B cell (primary cell): ENCODE measurements around the gene TLE3. TPM values are rescaled to one million over a fixed set of nuclear protein-coding genes. Genes with fewer than 3 reads are reported as not detected.

Experiments used
- ATAC-seq: fragments of 200-7000 bp; cut with Tn5 transposase; one replicate; pipeline ENCODE4 v1.10.0; 2021; ENCODE audit warnings: low read depth, mild to moderate bottlenecking, moderate number of reproducible peaks, moderate library complexity
- CTCF ChIA-PET: fragments of 350-600 bp; sonication (Branson Sonifier 250); formaldehyde crosslinking; loops from one replicate; lab custom pipeline; 2021; ENCODE audit warnings: antibody characterized with exemption, inconsistent platforms; lab: Charles Lee
- POLR2A ChIA-PET: fragments of 350-600 bp; sonication (Branson Sonifier 250); formaldehyde crosslinking; loops from one replicate; lab custom pipeline; 2021; ENCODE audit warnings: antibody characterized with exemption; lab: Charles Lee
- DNase-seq: peaks from one replicate; pipeline ENCODE4 v3.0.0; 2013
- H2AFZ ChIP-seq: 2 replicates; pipeline ENCODE4 v1.6.1; 2012; ENCODE audit warnings: mild to moderate bottlenecking, low read depth, low read length; ENCODE audit not compliant: insufficient read depth, poor library complexity, severe bottlenecking
- H3K27ac ChIP-seq, 2 donors: 1 replicate in 1 of 2; 2 replicates in 1 of 2; pipeline ENCODE4 v1.5.1; 2012 to 2013; ENCODE audit warnings: low read length in 2 of 2, mild to moderate bottlenecking in 2 of 2, moderate library complexity in 1 of 2
- H3K27me3 ChIP-seq, 4 experiments: fragments of 200-600 bp in 1 of 4; sonication (generic) in 1 of 4; replicated peaks in 1 of 4; 1 replicate in 2 of 4; 2 replicates in 2 of 4; pipeline versions ENCODE4 v1.6.1 to v1.7.0; 2013 to 2016; ENCODE audit warnings: low read length in 3 of 4, mild to moderate bottlenecking in 2 of 4, mixed read lengths in 1 of 4, moderate library complexity in 1 of 4; ENCODE audit not compliant: insufficient read depth in 4 of 4, control insufficient read depth in 3 of 4; ENCODE audit errors: control extremely low read depth in 1 of 4
- H3K36me3 ChIP-seq, 2 experiments: replicated peaks in 1 of 2; 1 replicate in 1 of 2; 2 replicates in 1 of 2; pipeline versions ENCODE4 v1.6.1 to v1.7.1; 2013; ENCODE audit warnings: low read length in 1 of 2; ENCODE audit not compliant: insufficient read depth in 2 of 2, control insufficient read depth in 1 of 2; ENCODE audit errors: control extremely low read depth in 1 of 2, extremely low read depth in 1 of 2
- H3K4me1 ChIP-seq, 2 donors: fragments of 200-600 bp in 1 of 2; sonication (generic) in 1 of 2; 1 replicate in 1 of 2; 2 replicates in 1 of 2; pipeline versions ENCODE4 v1.5.1 to v1.6.1; 2013 to 2017; ENCODE audit warnings: low read length in 2 of 2; ENCODE audit not compliant: control insufficient read depth in 2 of 2, insufficient read depth in 2 of 2
- H3K4me2 ChIP-seq: replicated peaks from 2 replicates; pipeline ENCODE3; 2012; ENCODE audit warnings: mild to moderate bottlenecking, low read depth, low read length; ENCODE audit not compliant: poor library complexity, severe bottlenecking
- H3K4me3 ChIP-seq, 5 experiments: fragments of 200-600 bp in 1 of 5; sonication (generic) in 1 of 5; 1 replicate in 3 of 5; 2 replicates in 2 of 5; pipeline versions ENCODE4 v1.5.1 to v1.7.0; 2011 to 2016; ENCODE audit warnings: low read length in 4 of 5, mild to moderate bottlenecking in 4 of 5, low read depth in 2 of 5, control low read depth in 1 of 5, moderate library complexity in 1 of 5; ENCODE audit not compliant: insufficient read depth in 1 of 5; ENCODE audit errors: control extremely low read depth in 1 of 5, extremely low read depth in 1 of 5
- H3K79me2 ChIP-seq: fragments of 200-600 bp; sonication (generic); one replicate; pipeline ENCODE4 v1.6.0; 2016; ENCODE audit warnings: low read length; ENCODE audit not compliant: control insufficient read depth, insufficient read depth
- H3K9ac ChIP-seq: fragments of 200-600 bp; sonication (generic); 2 replicates; pipeline ENCODE4 v1.6.1; 2017; ENCODE audit warnings: mild to moderate bottlenecking, low read length, moderate library complexity
- H3K9me3 ChIP-seq, 3 donors: one replicate each; pipeline versions ENCODE4 v1.6.1 to v1.7.1; 2013; ENCODE audit warnings: low read length in 2 of 3; ENCODE audit not compliant: control insufficient read depth in 2 of 3, insufficient read depth in 1 of 3; ENCODE audit errors: control extremely low read depth in 1 of 3
- H4K20me1 ChIP-seq: 2 replicates; pipeline ENCODE4 v1.6.0; 2012; ENCODE audit warnings: mild to moderate bottlenecking, low read length; ENCODE audit not compliant: insufficient read depth, control insufficient read depth, poor library complexity, severe bottlenecking
- H3K27ac Mint-ChIP-seq: one replicate; pipeline ENCODE4 v1.8.0; 2021; ENCODE audit warnings: mixed read lengths
- H3K27me3 Mint-ChIP-seq: one replicate; pipeline ENCODE4 v1.8.0; 2021; ENCODE audit warnings: mixed read lengths
- H3K4me1 Mint-ChIP-seq: one replicate; pipeline ENCODE4 v1.8.0; 2021; ENCODE audit warnings: mixed read lengths
- H3K4me3 Mint-ChIP-seq: one replicate; pipeline ENCODE4 v1.8.0; 2021; ENCODE audit warnings: mixed read lengths
- H3K9me3 Mint-ChIP-seq: one replicate; pipeline ENCODE4 v1.8.0; 2022; ENCODE audit warnings: mixed read lengths; ENCODE audit not compliant: insufficient read depth
- CTCF ChIP-seq: fragments of 200-600 bp; IDR thresholded peaks from one replicate; pipeline ENCODE4 v1.8.0; 2022; ENCODE audit warnings: antibody characterized with exemption, mild to moderate bottlenecking
- EZH2 ChIP-seq: IDR thresholded peaks from 2 replicates; pipeline ENCODE4 v1.6.1; 2012; ENCODE audit warnings: borderline replicate concordance, low read depth, mild to moderate bottlenecking, moderate library complexity, low read length; ENCODE audit not compliant: insufficient read depth, poor library complexity, severe bottlenecking
- WGBS: methylation state at CpG from one replicate; pipeline ENCODE4 v1.1.5; 2013; ENCODE audit warnings: missing lambda C conversion rate; ENCODE audit not compliant: insufficient coverage; 5-methylcytosine and 5-hydroxymethylcytosine counted together
- intact Hi-C: fragments of 100-400 bp; cut with micrococcal nuclease; formaldehyde crosslinking; loops from one replicate; pipeline ENCODE4 v1.10.0; 2022
- polyA plus RNA-seq: library from polyadenylated mRNA; depleted of rRNA; stranded (reverse); fragments of >200 nt; gene quantifications from 2 replicates; pipeline ENCODE4 v1.2.3, GENCODE V29; 2012
- total RNA-seq, 2 donors: library from RNA; stranded (reverse); fragments of 120-200 nt in 1 of 2; gene quantifications; 1 replicate in 1 of 2; 2 replicates in 1 of 2; pipeline versions ENCODE4 v1.2.3 to v1.2.4, GENCODE V29; 2013 to 2022

Gene TLE3
- total and polyA plus RNA-seq, 2 donors (not counting 1 experiment from before 2014, with no cell fraction given) = 187 to 278 TPM

- H3K9me3 ChIP-seq = no peaks in the 10 kb centered on the region
- H3K27ac Mint-ChIP-seq = peak overlapping the region; percentile 53
- no peak overlapping the region for H2AFZ ChIP-seq
- no peak overlapping the region for H3K9ac ChIP-seq
- POLR2A ChIA-PET = no interaction called here
- no peak overlapping the region for H3K27ac ChIP-seq
- intact Hi-C loops = no loop called here
- 95% methylated on average over 11 of the region's 13 CpGs for WGBS
- H3K4me1 ChIP-seq = peaks cover 5 to 16% of the 10 kb centered on the region in 2 donors
- CTCF ChIA-PET = no interaction called here
- no peak overlapping the region for H3K4me2 ChIP-seq
- H3K27me3 ChIP-seq = no peaks in the 10 kb centered on the region
- no peaks in the 10 kb centered on the region for H3K27me3 Mint-ChIP-seq
- peaks cover 50% of the 10 kb centered on the region for H3K4me1 Mint-ChIP-seq
- no peak for DNase-seq
- H3K9me3 Mint-ChIP-seq = no peaks in the 10 kb centered on the region
- peaks cover 86% of the 10 kb centered on the region for H3K79me2 ChIP-seq
- peaks cover 0 to 99% of the 10 kb centered on the region in 2 experiments for H3K36me3 ChIP-seq
- no peak overlapping the region for H3K4me3 ChIP-seq
- peaks cover 100% of the 10 kb centered on the region for H4K20me1 ChIP-seq
- no peak for TF ChIP-seq CTCF
- TF ChIP-seq EZH2 = no peak
- no peak overlapping the region for H3K4me3 Mint-ChIP-seq
- ATAC-seq = no peak
These were observed 20.2 kb downstream of the TLE3 start for GRCh38 chr15:70077188-70078147.

- Histone ChIP-seq H3K79me2 (peaks cover 85% of the 10 kb centered on the region), H3K4me2 (no peak overlapping the region), H3K36me3 (peaks cover 5 to 99% of the 10 kb centered on the region in 2 experiments), H3K4me3 (no peak overlapping the region), H3K27ac (no peak overlapping the region), H4K20me1 (peaks cover 100% of the 10 kb centered on the region), H2AFZ (no peak overlapping the region), H3K27me3 (no peaks in the 10 kb centered on the region), H3K4me1 (peaks cover 15 to 31% of the 10 kb centered on the region in 2 donors), H3K9me3 (peaks cover 0 to 3% (median 0%) of the 10 kb centered on the region in 3 donors), H3K9ac (no peak overlapping the region)
- H3K27ac Mint-ChIP-seq = peak overlapping the region; percentile 13
- ChIA-PET CTCF (no interaction called here), POLR2A (interaction anchor here (0.6 kb wide), 1 partner anchor 506 kb away, joined by 6 read pairs; no protein-coding TSS in a partner anchor)
- H3K4me1 Mint-ChIP-seq = peaks cover 62% of the 10 kb centered on the region
- H3K9me3 Mint-ChIP-seq = no peaks in the 10 kb centered on the region
- ATAC-seq = no peak
- DNase-seq = no peak
- 94% methylated on average over 12 of the region's 13 CpGs for WGBS
- H3K4me3 Mint-ChIP-seq = no peak overlapping the region
- intact Hi-C loops = loop anchor here (5.0 kb wide), 1 partner anchor 37 kb away; no protein-coding TSS in a partner anchor
- TF ChIP-seq EZH2 = no peak
- TF ChIP-seq CTCF = no peak
- H3K27me3 Mint-ChIP-seq = no peaks in the 10 kb centered on the region
These were observed 23.3 kb downstream of the TLE3 start for GRCh38 chr15:70074380-70074779.
